ENCODE measurements around the gene RNASE1.

GRCh38 chr14:20774258-20774824, 28.3 kb downstream of the RNASE1 start:
- TF ChIP-seq, protein P1, sequence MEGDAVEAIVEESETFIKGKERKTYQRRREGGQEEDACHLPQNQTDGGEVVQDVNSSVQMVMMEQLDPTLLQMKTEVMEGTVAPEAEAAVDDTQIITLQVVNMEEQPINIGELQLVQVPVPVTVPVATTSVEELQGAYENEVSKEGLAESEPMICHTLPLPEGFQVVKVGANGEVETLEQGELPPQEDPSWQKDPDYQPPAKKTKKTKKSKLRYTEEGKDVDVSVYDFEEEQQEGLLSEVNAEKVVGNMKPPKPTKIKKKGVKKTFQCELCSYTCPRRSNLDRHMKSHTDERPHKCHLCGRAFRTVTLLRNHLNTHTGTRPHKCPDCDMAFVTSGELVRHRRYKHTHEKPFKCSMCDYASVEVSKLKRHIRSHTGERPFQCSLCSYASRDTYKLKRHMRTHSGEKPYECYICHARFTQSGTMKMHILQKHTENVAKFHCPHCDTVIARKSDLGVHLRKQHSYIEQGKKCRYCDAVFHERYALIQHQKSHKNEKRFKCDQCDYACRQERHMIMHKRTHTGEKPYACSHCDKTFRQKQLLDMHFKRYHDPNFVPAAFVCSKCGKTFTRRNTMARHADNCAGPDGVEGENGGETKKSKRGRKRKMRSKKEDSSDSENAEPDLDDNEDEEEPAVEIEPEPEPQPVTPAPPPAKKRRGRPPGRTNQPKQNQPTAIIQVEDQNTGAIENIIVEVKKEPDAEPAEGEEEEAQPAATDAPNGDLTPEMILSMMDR (IDR thresholded peaks at IDR 0.05) = no peak
- no peak for TF ChIP-seq EZH2 (IDR thresholded peaks at IDR 0.05)
